Putamen (tissue), 1 donor: ENCODE measurements around the gene HLA-B.

ENCODE experiments used
- DNase-seq: peaks from one replicate; pipeline ENCODE4 v3.0.0-alpha.2; 2016; ENCODE audit warnings: low spot score

Gene HLA-B

DNA sequence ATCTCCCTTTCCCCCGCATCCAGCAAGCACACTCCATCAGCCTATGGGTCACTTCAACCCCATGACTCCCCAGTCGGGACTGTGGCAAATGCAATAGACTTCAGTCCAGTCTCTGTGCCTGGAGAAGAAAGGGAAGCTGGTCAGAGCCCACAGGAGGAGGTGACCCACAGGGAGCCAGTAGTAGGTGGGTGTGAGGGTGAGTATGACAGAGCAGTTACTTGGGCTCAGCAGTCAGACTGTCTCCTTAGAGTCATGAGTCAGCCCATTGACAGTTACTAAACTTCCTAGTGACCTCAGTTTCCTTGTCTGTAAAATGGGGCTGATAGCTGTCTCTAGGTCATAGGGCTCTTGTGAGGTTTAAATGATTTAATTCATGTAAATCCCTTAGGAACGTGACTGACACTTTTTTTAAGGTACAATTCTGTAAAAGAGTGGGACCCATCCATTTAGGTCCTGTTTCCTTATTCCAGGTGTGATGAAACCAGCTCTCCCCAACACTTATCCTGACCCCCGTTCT is 51.2 kb downstream of the HLA-B start:
- no peak for DNase-seq

DNA sequence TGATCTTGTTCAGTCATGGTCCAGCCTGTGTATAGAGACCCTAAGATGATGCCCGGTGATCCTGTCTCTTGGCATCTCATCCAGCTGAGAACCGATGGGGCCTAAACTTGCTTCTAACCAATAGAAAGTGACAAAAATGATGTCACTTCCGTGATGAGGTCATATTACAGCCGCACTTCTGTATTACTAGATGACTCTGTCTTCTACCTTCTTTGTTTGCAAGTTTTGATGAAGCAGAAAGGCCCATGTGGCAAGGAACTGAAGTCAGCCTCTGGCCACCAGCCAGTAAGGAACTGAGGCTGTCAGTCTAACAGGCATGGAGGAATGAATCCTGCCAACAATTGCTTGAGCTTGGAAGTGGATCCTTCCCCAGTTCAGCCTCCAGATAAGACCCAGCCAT is 52.3 kb downstream of the HLA-B start:
- no peak for DNase-seq
